GM21737 (cell line): ENCODE data around the gene CCSER1.
"Not testable (repeated sequence)": the region's sequence is repeated elsewhere in the genome, so short reads cannot be mapped to it uniquely, and the experiment has no call there.

Source experiments
- ATAC-seq: cut with Tn5 transposase; IDR thresholded peaks from one replicate; pipeline ENCODE4 v1.9.1; 2021; ENCODE audit warnings: mild to moderate bottlenecking, moderate library complexity; ENCODE audit not compliant: unreplicated experiment

Gene CCSER1

GRCh38 chr4:90281541-90282355 lies 154.6 kb downstream of the CCSER1 start:
- no peak for ATAC-seq

- ATAC-seq = no peak
Observed at GRCh38 chr4:90290345-90290744, 163.2 kb downstream of the CCSER1 start.

GRCh38 chr4:90292438-90292837 lies 165.2 kb downstream of the CCSER1 start:
- ATAC-seq = no peak

GRCh38 chr4:90293320-90293719 lies 166.1 kb downstream of the CCSER1 start:
- ATAC-seq = no peak

- ATAC-seq = no peak
Observed at GRCh38 chr4:90299373-90299772, 172.2 kb downstream of the CCSER1 start.

GRCh38 chr4:90306810-90307209 lies 179.6 kb downstream of the CCSER1 start:
- no peak for ATAC-seq

GRCh38 chr4:90317140-90317539 lies 189.9 kb downstream of the CCSER1 start:
- ATAC-seq = not testable (repeated sequence)

GRCh38 chr4:90317785-90318184 lies 190.6 kb downstream of the CCSER1 start:
- ATAC-seq = no peak

GRCh38 chr4:90318193-90318592 lies 191.0 kb downstream of the CCSER1 start:
- ATAC-seq = no peak

- no peak for ATAC-seq
Observed at GRCh38 chr4:90328558-90328957, 201.4 kb downstream of the CCSER1 start.

GRCh38 chr4:90330546-90330945 lies 203.4 kb downstream of the CCSER1 start:
- ATAC-seq = no peak

- ATAC-seq = no peak
Observed at GRCh38 chr4:90345549-90346215, 218.5 kb downstream of the CCSER1 start.

- ATAC-seq = no peak
Observed at GRCh38 chr4:90349636-90350035, 222.4 kb downstream of the CCSER1 start.

- ATAC-seq = no peak
Observed at GRCh38 chr4:90357117-90357710, 230.0 kb downstream of the CCSER1 start.

GRCh38 chr4:90375081-90375480 lies 247.9 kb downstream of the CCSER1 start:
- ATAC-seq = no peak

GRCh38 chr4:90393215-90393614 lies 266.0 kb downstream of the CCSER1 start:
- ATAC-seq = no peak

- no peak for ATAC-seq
Observed at GRCh38 chr4:90403781-90404180, 276.6 kb downstream of the CCSER1 start.

- ATAC-seq = not testable (repeated sequence)
Observed at GRCh38 chr4:90407897-90408296, 280.7 kb downstream of the CCSER1 start.

GRCh38 chr4:90412786-90413185 lies 285.6 kb downstream of the CCSER1 start:
- not testable (repeated sequence) for ATAC-seq

GRCh38 chr4:90415116-90415515 lies 287.9 kb downstream of the CCSER1 start:
- ATAC-seq = no peak

- ATAC-seq = peak; percentile 81
Observed at GRCh38 chr4:90419124-90419711, 292.0 kb downstream of the CCSER1 start.

- no peak for ATAC-seq
Observed at GRCh38 chr4:90421161-90421560, 294.0 kb downstream of the CCSER1 start.
